H1 (cell line): Measurements from ENCODE around the gene NR2F6. TPM values are rescaled to one million over a fixed set of nuclear protein-coding genes. Genes with fewer than 3 reads are reported as not detected.
A peak's percentile ranks its signal among the peaks of the same experiment; 100 is the strongest.

Experiments used
- ASH2L ChIP-seq: fragments of 200-600, 300-600 bp; sonication (generic); IDR thresholded peaks from one replicate; pipeline ENCODE4 v1.7.1; 2017; ENCODE audit warnings: low read length
- BCL11A ChIP-seq, 2 experiments: IDR thresholded peaks; one replicate each; pipeline ENCODE4 v1.6.1; 2011; ENCODE audit warnings: low read depth in 2 of 2, low read length in 2 of 2, mild to moderate bottlenecking in 2 of 2
- BRCA1 ChIP-seq: IDR thresholded peaks from 2 replicates; pipeline ENCODE4 v1.6.1; 2012; ENCODE audit warnings: low read depth, low read length, improper control_type of control experiment
- CHD2 ChIP-seq: IDR thresholded peaks from 2 replicates; pipeline ENCODE4 v1.6.1; 2012; ENCODE audit warnings: low read length, improper control_type of control experiment
- CTBP2 ChIP-seq: IDR thresholded peaks from 2 replicates; pipeline ENCODE4 v1.7.0; 2011; ENCODE audit warnings: borderline replicate concordance, mild to moderate bottlenecking, moderate library complexity, mixed read lengths, low read length; ENCODE audit not compliant: insufficient read depth, insufficient read length
- E2F6 ChIP-seq: IDR thresholded peaks from 2 replicates; pipeline ENCODE4 v1.6.1; 2012; ENCODE audit warnings: inconsistent platforms
- EGR1 ChIP-seq: IDR thresholded peaks from 2 replicates; pipeline ENCODE4 v1.6.1; 2011; ENCODE audit warnings: low read depth, low read length, borderline replicate concordance
- GABPA ChIP-seq: IDR thresholded peaks from 2 replicates; pipeline ENCODE4 v1.6.1; 2011; ENCODE audit warnings: mild to moderate bottlenecking, low read length, moderate library complexity, borderline replicate concordance; ENCODE audit not compliant: insufficient read depth
- JUND ChIP-seq: IDR thresholded peaks from 2 replicates; pipeline ENCODE4 v1.6.1; 2011; ENCODE audit warnings: mild to moderate bottlenecking, improper control_type of control experiment, low read length
- KDM4A ChIP-seq: IDR thresholded peaks from one replicate; pipeline ENCODE4 v1.7.1; 2012; ENCODE audit warnings: low read depth, mild to moderate bottlenecking, moderate library complexity, low read length, inconsistent platforms; ENCODE audit not compliant: severe bottlenecking
- POLR2A ChIP-seq, 2 experiments: IDR thresholded peaks; 1 replicate in 1 of 2; 2 replicates in 1 of 2; pipeline ENCODE4 v1.6.1; 2011; ENCODE audit warnings: low read depth in 2 of 2, low read length in 2 of 2, mild to moderate bottlenecking in 2 of 2; ENCODE audit errors: control extremely low read depth in 1 of 2
- POLR2AphosphoS5 ChIP-seq: IDR thresholded peaks from 2 replicates; pipeline ENCODE4 v1.6.1; 2011; ENCODE audit warnings: low read depth, low read length
- SAP30 ChIP-seq: fragments of 300-600 bp; sonication (generic); IDR thresholded peaks from 2 replicates; pipeline ENCODE4 v1.7.1; 2012; ENCODE audit warnings: low read length, moderate library complexity, mild to moderate bottlenecking, inconsistent platforms; ENCODE audit not compliant: insufficient read depth, insufficient replicate concordance
- SIX5 ChIP-seq: IDR thresholded peaks from 2 replicates; pipeline ENCODE4 v1.6.1; 2011; ENCODE audit warnings: mild to moderate bottlenecking, low read depth, low read length
- SP1 ChIP-seq: IDR thresholded peaks from 2 replicates; pipeline ENCODE4 v1.6.1; 2011; ENCODE audit warnings: low read depth, low read length
- SRF ChIP-seq: IDR thresholded peaks from 2 replicates; pipeline ENCODE4 v1.6.1; 2011; ENCODE audit warnings: mild to moderate bottlenecking, low read depth, low read length, moderate library complexity
- TAF7 ChIP-seq: optimal IDR thresholded peaks from 2 replicates; pipeline ENCODE3; 2011; ENCODE audit warnings: low read depth, mild to moderate bottlenecking, inconsistent platforms, low read length, moderate library complexity, borderline replicate concordance
- TBP ChIP-seq: IDR thresholded peaks from 2 replicates; pipeline ENCODE4 v1.6.1; 2011; ENCODE audit warnings: low read depth, low read length, improper control_type of control experiment
- TCF12 ChIP-seq: IDR thresholded peaks from 2 replicates; pipeline ENCODE4 v1.6.1; 2011; ENCODE audit warnings: low read depth, mild to moderate bottlenecking, low read length
- TEAD4 ChIP-seq: IDR thresholded peaks from 2 replicates; pipeline ENCODE4 v1.6.1; 2012; ENCODE audit warnings: low read depth, low read length, inconsistent platforms, mixed read lengths
- polyA plus RNA-seq, 7 experiments: library from polyadenylated mRNA; depleted of rRNA in 3 of 7; stranded (reverse) in 5 of 7; unstranded in 2 of 7; fragments of >200 nt in 5 of 7; fragments of 200-250 nt in 2 of 7; gene quantifications; 1 replicate in 5 of 7; 2 replicates in 1 of 7; 4 replicates in 1 of 7; pipeline versions ENCODE4 v1.2.1 to v1.2.3, GENCODE V29; 2011 to 2013; ENCODE audit warnings: missing spikeins in 2 of 7, mixed read lengths in 2 of 7
- total RNA-seq: library from RNA; stranded (reverse); fragmentation: NEBNext Ultra II Directional; extraction: Animal tissue kit (Norgen Biotek cat#: 25700); gene quantifications from 2 replicates; pipeline ENCODE4 v1.2.1, GENCODE V29; 2021
- TF ChIP-seq, protein P1 (sequence below): IDR thresholded peaks from 2 replicates; pipeline ENCODE4 v1.6.1; 2012; ENCODE audit warnings: low read length, inconsistent platforms

The NR2F6 gene
- total and polyA plus RNA-seq, 2 of the 8 experiments (the other 6 are each of a cell fraction or from before 2014, with no cell fraction given): 99.7 to 114 TPM

- TF ChIP-seq, protein P1, sequence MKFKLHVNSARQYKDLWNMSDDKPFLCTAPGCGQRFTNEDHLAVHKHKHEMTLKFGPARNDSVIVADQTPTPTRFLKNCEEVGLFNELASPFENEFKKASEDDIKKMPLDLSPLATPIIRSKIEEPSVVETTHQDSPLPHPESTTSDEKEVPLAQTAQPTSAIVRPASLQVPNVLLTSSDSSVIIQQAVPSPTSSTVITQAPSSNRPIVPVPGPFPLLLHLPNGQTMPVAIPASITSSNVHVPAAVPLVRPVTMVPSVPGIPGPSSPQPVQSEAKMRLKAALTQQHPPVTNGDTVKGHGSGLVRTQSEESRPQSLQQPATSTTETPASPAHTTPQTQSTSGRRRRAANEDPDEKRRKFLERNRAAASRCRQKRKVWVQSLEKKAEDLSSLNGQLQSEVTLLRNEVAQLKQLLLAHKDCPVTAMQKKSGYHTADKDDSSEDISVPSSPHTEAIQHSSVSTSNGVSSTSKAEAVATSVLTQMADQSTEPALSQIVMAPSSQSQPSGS: no peak
- TF ChIP-seq TEAD4 (no peak), E2F6 (no peak), BCL11A (IDR thresholded peaks at IDR 0.05; ENCODE audit: low read depth in 2 of 2, low read length in 2 of 2) (no peak), SRF (peak; percentile 35; the same call in 1 of the 2 replicates), ASH2L (peak; percentile 42), POLR2AphosphoS5 (peak; percentile 67; the same call in 1 of the 2 replicates), SAP30 (peak; percentile 61), TCF12 (no peak), POLR2A (IDR thresholded peaks at IDR 0.05; ENCODE audit: control extremely low read depth in 1 of 2, low read depth in 2 of 2, low read length in 2 of 2) (peak; percentile 50 to 94), BRCA1 (no peak), JUND (no peak; the same call in 1 of the 2 replicates), CHD2 (peak; percentile 88), TAF7 (peak; percentile 86), SIX5 (peak; percentile 85), TBP (peak; percentile 88), CTBP2 (no peak), EGR1 (no peak), GABPA (peak; percentile 91), SP1 (peak; percentile 100), KDM4A (no peak)
These were observed 21.5 kb upstream of the NR2F6 start, which contains the start of gene BABAM1 (continued) for GRCh38 chr19:17266975-17267788.
